Adipose tissue (tissue), 3 donors: ENCODE data around the gene SMIM44. TPM values are rescaled to one million over a fixed set of nuclear protein-coding genes. Genes with fewer than 3 reads are reported as not detected.
"Not testable (repeated sequence)": the region's sequence is repeated elsewhere in the genome, so short reads cannot be mapped to it uniquely, and the experiment has no call there.

Experiments
- H3K27ac ChIP-seq: one replicate; pipeline ENCODE4 v1.5.1; 2013; ENCODE audit warnings: low read depth, low read length
- WGBS, 3 donors: extraction: QIAGEN DNeasy Blood & Tissue Kit; methylation state at CpG; one replicate each; pipeline ENCODE4 v1.1.7; 2013; 5-methylcytosine and 5-hydroxymethylcytosine counted together
- polyA plus RNA-seq, 3 donors: library from polyadenylated mRNA; stranded (reverse); fragments of 200-250 nt; gene quantifications; one replicate each; pipeline ENCODE4 v1.2.3, GENCODE V29; 2013
- donor health status: healthy with polysubstance abuse.
- donor health status: Bipolar disorder and iron deficiency.
- donor health status: healthy.

Gene SMIM44
- not detected for polyA plus RNA-seq

DNA sequence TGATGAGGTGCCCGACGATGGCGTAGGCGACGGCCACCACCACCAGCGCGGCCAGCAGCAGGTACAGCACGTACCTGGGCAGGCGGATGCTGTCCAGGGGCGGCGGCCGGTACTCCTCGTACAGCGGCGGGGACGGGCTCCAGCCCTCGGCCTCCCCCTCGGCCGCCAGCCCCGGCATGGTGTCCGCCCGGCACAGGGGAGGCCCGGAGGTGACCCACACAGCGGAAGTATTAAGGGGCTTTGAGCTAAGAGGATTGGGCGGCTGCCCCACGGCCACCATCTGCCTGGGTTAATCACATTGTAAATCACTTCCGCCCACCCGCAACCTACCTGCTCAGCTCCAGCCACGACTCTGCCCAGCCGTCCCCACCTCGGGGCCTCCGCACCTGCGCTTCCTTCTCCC is at the start of gene SMIM44:
TSS of gene SMIM44 (minus strand) at position 216 of the 403 bp plus-strand sequence. CDS start at position 178, 38 bp downstream.
- 66 to 81% (median 73%) methylated on average over 22 to 33 of the region's 33 CpGs for WGBS, 3 donors
- no peak within 1 kb of the TSS for H3K27ac ChIP-seq

DNA sequence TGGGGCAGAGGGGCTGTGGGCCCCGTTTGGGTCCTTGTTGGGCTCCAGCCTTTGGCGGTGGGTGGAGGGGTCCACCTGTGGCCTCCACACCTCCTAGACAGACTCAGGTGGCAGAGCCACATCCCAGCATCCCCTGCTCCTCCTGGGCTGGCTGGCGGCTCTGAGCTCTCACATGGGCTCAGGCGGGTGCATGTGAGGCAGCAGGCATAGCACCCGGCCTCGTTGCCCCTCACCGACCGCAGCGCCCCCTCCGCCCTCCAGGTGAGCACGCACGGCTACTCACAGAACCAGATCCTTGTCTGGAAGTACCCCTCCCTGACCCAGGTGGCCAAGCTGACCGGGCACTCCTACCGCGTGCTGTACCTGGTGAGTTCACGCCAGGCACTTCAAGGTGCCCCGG is 49.8 kb upstream of the SMIM44 start:
- WGBS, 3 donors: 87 to 92% (median 88%) methylated on average over 16 to 17 of the region's 17 CpGs
- H3K27ac ChIP-seq: no peak overlapping the region

DNA sequence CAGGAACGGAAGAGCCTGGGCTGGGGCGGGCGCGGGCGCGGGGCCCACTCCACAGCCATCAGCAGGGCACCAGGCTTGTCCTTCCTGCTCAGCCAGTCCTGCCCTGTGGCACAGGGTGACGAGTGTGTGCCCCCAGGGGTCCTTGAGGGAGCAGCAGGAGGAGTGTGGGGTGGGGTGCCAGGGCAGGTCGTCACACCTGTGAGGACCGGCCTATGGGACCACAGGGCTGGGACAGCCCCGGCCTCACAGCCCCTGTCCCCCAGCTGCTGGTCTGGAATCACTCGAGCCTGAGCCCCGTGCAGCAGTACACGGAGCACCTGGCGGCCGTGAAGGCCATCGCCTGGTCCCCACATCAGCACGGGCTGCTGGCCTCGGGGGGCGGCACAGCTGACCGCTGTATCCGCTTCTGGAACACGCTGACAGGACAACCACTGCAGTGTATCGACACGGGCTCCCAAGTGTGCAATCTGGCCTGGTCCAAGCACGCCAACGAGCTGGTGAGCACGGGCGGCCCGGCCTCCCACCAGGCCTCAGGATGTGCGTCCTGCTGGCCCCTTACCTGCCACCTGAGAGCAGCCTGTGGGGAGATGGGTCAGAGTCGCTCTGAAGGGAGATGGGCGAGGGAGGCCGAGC is 49.0 kb upstream of the SMIM44 start:
- WGBS, 3 donors: 94 to 97% (median 96%) methylated on average over 30 to 33 of the region's 33 CpGs
- no peak overlapping the region for H3K27ac ChIP-seq

DNA sequence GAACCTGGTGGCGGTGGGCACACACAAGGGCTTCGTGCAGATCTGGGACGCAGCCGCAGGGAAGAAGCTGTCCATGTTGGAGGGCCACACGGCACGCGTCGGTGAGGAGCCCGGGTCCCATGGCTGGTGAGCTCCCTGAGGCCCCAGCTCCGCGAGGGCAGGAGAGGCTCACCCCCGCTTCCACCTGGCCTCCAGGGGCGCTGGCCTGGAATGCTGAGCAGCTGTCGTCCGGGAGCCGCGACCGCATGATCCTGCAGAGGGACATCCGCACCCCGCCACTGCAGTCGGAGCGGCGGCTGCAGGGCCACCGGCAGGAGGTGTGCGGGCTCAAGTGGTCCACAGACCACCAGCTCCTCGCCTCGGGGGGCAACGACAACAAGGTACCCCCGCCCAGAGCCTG is 48.5 kb upstream of the SMIM44 start:
- no peak overlapping the region for H3K27ac ChIP-seq
- 92 to 95% (median 94%) methylated on average over 29 of the region's 29 CpGs for WGBS, 3 donors

DNA sequence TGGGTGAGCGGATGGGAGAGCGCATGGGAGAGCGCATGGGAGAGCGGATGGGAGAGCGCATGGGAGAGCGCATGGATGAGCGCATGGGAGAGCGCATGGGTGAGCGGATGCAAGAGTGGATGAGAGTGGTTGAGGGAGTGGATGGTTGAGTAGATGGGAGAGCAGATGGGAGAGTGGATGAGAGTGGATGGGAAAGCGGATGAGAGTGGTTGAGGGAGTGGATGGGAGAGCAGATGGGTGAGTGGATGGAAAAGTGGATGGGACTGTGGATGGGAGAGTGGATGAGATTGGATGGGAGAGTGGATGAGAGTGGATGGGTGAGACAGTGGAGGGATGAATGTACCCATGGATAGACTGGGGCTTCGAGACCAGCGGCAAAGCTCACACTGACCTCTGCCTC is 47.1 kb upstream of the SMIM44 start:
- 97 to 99% (median 98%) methylated on average over 10 to 12 of the region's 12 CpGs for WGBS, 3 donors

DNA sequence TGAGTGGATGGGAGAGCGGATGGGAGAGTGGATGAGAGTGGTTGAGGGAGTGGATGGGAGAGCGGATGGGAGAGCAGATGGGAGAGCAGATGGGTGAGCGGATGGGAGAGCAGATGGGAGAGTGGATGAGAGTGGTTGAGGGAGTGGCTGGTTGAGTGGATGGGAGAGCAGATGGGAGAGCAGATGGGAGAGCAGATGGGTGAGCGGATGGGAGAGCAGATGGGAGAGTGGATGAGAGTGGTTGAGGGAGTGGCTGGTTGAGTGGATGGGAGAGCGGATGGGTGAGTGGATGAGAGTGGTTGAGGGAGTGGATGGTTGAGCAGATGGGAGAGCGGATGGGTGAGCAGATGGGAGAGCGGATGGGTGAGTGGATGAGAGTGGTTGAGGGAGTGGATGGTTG is 46.1 kb upstream of the SMIM44 start:
- 97 to 100% (median 99%) methylated on average over 7 of the region's 7 CpGs for WGBS, 3 donors
- not testable (repeated sequence) for H3K27ac ChIP-seq

More for the DNA sequence above, 47.1 kb upstream of the SMIM44 start:
- no peak overlapping the region for H3K27ac ChIP-seq

DNA sequence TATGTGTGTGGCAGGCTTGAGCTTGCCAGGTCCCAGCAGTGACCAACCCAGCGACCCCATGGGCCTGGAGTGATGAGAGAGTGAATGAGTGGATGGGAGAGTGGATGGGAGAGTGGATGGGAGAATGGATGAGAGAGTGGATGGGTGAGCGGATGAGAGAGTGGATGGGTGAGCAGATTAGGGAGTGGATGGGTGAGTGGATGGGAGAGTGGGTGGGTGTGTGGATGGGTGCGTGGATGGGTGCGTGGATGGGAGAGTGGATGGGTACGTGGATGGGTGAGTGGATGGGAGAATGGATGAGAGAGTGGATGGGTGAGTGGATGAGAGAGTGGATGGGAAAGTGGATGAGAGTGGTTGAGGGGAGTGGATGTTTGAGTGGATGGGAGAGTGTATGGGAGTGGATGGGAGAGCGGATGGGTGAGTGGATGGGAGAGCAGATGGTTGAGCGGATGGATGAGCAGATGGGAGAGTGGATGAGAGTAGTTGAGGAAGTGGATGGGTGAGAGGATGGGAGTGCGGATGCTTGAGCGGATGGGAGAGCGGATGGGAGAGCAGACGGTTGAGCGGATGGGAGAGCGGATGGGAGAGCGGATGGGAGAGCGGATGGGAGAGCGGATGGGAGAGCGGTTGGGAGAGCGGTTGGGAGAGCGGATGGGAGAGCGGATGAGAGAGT is 45.4 kb upstream of the SMIM44 start:
- H3K27ac ChIP-seq: no peak overlapping the region
- 93 to 99% (median 97%) methylated on average over 20 of the region's 20 CpGs for WGBS, 3 donors

DNA sequence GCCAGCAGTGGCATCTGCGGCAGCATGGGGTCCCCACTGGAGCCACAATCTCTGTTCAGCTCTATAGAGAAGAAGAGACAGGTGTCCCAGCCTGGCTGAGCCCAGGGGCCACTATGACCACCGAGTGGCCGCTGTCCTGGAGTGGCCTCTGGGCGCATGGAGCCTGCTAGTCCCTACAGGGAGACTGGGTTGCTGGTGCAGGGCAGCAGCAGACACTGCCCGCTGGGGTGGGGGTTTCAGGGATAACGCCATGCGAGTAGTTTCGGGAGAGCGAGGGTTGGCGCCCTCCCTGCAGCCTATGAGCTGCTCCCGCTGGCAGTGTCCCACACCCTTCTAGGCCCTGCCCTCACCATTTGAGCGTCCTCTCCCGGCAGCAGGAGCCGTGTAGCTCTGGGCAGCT is 44.8 kb upstream of the SMIM44 start:
- 97 to 98% (median 97%) methylated on average over 14 of the region's 14 CpGs for WGBS, 3 donors

DNA sequence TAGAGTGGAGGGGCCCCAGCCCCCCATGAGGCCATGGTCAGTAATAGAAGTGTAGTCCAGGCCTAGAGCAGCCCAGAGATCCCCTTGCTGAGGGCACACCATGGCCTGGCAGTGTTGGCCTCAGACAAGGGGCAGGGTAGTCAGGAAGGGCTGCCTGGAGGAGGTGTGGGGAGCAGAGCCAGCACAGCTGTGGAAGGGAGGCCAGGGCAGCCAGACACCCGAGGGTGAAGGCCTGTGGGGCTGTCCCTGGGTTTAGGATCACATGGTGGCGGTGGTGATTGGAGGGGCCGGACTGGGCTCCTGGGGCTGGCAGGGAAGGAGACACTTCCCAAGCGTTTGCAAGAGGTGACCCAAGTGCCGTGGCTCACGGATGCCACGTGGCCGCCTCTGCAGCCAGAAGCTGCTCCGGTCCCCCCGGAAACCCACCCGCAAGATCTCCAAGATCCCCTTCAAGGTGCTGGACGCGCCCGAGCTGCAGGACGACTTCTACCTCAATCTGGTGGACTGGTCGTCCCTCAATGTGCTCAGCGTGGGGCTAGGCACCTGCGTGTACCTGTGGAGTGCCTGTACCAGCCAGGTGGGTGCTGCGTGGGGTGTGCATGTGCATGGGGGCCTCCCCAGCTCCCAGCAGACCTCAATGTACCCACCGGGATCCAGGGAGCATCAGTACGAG is 44.1 kb upstream of the SMIM44 start:
- no peak overlapping the region for H3K27ac ChIP-seq
- WGBS, 3 donors: 96 to 97% (median 97%) methylated on average over 21 of the region's 21 CpGs

More for the DNA sequence above, 44.8 kb upstream of the SMIM44 start:
- no peak overlapping the region for H3K27ac ChIP-seq

DNA sequence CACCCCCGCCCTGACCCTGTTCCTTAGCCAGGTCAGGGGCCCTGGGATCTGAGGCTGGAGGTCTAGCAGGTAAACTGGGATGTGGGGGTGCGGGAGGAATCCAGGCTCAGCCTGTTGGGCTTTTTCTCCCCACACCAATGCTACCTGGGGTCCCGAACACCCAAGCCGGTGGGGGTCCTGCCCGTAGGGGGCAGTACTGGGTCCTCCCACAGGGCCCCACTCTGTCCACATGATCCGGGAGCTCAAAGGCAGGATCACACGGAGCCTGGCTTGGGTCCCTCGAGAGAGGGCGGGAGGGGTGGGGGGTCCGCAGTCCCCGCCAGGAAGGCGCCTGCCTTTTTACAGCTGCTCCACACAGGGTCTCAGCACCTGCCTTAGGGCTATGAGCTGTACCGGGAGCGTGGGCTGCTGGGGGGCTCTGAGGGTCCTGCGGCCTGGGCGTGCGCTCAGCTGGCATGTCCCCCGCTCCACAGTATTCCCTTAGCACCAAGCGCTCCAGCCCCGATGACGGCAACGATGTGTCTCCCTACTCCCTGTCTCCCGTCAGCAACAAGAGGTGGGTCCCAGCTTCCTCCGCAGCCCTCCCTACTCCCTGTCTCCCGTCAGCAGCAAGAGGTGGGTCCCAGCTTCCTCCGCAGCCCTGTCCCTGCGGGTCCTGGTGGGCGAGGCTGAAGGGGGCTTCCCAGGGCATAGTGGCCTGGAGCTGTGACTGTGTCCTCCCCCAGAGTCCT is 43.4 kb upstream of the SMIM44 start:
- no peak overlapping the region for H3K27ac ChIP-seq
- WGBS, 3 donors: 89 to 96% (median 95%) methylated on average over 28 of the region's 28 CpGs

DNA sequence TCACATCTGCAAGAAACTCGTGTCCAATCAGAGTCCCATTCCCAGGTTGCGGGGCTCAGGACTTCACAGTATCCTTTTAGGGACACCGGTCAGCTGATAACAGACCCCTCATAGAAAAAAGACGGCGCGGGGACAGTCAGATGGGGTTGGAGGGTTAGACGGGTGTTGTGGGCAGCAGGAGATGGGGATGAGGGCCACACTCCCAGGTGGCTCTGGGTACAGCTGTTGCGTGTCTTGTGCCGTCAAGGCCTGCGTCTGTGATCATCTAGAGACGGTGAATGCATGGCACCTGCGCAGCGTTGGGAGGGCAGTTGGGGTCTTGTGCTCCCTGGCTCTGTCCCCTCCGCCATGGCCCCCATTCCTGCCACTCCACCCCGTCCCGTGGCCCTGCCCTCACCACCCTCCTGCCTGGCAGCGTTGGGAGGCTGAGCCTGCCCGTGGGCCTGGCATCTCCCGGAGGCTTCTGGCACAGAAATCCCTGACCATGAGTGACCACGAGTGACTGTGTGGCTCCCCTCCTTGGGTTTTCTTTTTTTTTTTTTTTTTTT is 41.7 kb upstream of the SMIM44 start:
- no peak overlapping the region for H3K27ac ChIP-seq
- 91 to 96% (median 94%) methylated on average over 20 of the region's 20 CpGs for WGBS, 3 donors

DNA sequence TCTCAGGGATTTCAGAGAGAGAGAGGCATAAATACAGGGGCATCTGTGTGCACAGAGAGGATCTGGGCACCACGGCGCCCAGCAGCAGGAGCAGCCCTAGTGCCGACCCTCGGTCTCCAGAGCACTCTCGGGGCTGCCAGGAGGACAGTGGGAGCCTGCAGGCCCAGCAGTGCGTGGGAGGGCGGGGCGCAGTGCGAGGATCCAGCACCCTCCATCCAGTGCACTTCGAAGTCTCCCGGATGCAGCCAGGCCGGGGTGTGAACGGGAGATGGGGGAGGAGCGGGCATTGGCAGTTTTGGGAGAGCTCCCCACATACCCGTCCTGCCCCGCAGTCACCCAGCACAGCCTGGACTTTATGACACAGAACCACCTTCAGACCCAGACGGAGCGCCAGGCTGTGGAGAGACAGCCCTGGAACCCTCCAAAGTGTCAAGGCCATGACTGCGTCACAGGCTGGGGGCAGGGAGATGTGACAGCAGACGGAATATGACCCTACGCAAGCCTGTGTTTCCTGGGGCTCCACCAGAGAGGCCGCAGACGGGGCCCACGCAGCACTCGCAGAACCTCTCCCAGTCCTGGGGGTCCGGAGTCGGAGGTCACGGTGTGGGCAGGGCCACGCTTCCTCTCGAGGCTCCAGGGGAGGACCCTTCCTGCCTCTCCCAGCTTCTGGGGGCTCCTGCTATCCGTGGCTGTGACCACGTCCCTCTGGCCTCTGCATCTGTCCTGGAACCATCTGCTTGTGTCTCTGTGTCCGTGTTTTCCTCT is 41.0 kb upstream of the SMIM44 start:
- H3K27ac ChIP-seq: no peak overlapping the region
- 93 to 94% (median 93%) methylated on average over 33 of the region's 33 CpGs for WGBS, 3 donors

DNA sequence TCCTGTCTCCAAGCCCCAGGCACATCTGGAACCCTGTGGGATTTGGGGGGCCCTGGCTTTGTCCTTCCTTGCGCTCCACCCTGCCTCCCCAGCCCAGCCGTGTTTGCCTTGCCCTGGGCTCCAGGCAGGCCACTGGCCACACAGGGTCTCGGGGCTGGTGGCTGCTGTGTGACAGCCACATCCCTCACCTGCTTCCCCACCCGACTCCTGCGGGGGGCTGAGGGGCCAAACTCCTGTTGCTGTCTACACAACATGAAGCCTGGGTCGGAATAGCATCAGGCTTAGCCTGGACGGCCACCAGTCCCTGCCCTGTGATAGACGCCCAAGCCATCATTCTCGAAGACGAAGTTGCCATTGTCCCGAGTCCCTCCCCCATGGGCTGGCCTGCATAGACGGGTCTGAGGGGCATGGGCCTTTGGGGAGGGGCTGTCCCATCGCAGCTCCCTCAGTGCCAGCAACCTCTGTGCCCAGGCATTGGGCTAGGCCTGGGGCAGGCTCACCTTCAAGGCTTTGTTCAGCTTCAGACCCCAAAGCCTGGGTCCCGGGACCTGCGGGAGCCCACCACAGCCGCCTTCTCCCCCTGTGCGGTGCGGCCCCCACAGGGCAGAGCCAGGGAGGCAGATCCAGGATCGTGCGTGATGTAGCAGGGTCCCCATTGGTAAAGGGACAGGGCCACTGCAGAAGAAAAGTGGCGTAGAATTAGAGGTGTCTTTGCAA is 40.3 kb upstream of the SMIM44 start:
- H3K27ac ChIP-seq: no peak overlapping the region
- WGBS, 3 donors: 88 to 95% (median 92%) methylated on average over 21 of the region's 21 CpGs

DNA sequence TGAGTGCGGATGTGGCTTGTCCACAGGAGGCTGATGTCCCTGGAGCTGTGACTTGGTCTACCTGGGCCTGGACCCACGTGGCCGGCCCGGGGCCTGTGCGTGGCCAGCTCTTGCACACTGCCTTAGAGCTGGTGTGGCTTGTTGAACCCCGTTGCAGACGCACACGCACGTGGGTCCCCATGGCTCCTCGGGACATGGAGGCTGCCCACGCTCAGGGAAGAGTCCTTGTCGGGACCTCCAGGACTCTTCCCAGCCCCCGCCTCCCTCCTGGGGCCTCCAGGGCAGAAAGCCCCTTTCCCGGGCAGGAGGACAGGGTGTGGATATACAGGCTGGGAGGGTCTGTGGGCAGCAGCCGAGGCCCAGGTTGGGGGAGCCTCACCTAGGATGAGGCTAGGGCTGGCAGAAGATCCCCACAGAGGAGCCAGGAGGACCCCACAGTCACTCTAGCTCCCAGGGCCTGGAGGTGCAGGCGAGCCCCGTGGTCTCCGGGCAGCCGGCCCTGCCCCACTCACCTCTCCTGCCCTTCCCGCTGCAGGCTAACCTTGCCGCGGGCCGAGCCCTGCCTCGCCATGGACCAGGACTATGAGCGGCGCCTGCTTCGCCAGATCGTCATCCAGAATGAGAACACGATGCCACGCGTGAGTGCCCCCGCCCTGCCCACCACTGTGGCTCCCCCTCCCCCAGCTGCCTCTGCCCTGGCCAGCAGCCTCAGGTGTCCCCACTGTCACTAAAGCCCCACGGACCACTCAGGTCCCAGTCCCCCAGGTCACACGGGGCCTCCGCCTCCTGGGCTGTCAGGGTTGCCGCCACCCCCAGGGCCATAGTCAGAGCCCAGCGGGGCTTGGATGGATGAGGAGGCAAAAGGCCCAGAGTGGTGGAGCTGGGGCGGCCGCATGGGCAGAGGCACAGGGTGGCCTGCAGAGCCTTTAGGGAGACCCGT is 39.5 kb upstream of the SMIM44 start:
- WGBS, 3 donors: 92 to 95% (median 94%) methylated on average over 40 of the region's 40 CpGs
- no peak overlapping the region for H3K27ac ChIP-seq

DNA sequence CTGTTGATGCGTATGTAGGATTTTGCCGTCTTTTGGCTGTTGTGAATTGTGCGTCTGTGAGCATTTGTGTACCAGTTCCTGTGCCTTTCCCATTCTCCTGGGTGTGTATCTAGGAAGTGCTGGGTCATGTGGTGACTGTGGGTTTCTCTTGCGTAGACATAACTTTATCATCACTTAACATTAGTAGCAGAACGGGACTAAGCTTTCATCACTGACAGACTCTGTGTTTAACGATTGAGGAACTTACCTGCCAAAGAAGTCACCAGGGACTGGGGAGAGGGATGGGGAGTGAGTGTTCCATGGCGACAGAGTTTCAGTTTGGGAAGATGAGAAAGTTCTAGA is 37.8 kb upstream of the SMIM44 start:
- H3K27ac ChIP-seq: no peak overlapping the region

More for the DNA sequence above, 37.8 kb upstream of the SMIM44 start:
- WGBS, 3 donors: 70 to 84% (median 77%) methylated on average over 7 of the region's 7 CpGs
